Ovary (tissue), 3 donors: ENCODE results near the gene PLEK.

Experiments
- CTCF ChIP-seq, 3 donors: fragments of 450-650 bp in 2 of 3; fragments of 200-600 bp in 1 of 3; IDR thresholded peaks; one replicate each; pipeline versions ENCODE4 v1.5.1 to v1.8.0; 2016 to 2022; ENCODE audit warnings: antibody characterized with exemption in 3 of 3, mild to moderate bottlenecking in 1 of 3
- EP300 ChIP-seq: sonication (generic); formaldehyde crosslinking; IDR thresholded peaks from one replicate; pipeline ENCODE4 v1.6.1; 2017; ENCODE audit warnings: antibody characterized with exemption
- donor health status: DM: no; HTN: no; CAD: no.

- TF ChIP-seq CTCF (IDR thresholded peaks at IDR 0.05), result no peak
- no peak for TF ChIP-seq EP300
Measured at GRCh38 chr2:68359889-68360288, 5.2 kb upstream of the PLEK start.
